Measurements from ENCODE around the gene SLC35F1.

Gene SLC35F1

DNA sequence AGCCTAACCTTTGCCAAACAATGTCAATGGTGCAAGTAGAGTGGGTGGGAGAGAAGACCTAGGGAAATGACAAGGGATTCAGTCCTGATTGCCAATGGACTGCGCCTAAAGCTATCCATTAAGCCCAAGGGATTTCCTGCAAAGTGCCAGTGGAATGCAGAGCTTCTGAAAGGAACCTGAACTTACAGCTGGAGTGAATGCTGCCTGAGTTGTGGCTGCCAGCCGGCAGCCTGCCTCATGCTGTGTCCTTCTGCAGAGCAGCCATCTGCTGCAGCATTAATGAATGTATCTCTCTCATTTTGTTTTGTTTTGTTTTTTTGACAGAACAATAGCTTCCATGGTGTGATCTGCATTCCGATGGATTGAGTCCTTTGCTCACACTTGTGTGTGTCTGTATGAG lies 44.7 kb downstream of the SLC35F1 start:
- no peak overlapping the region for H3K27ac ChIP-seq (replicated peaks)
- H3K27me3 ChIP-seq (ENCODE audit: insufficient read depth, poor library complexity, severe bottlenecking): no peaks in the 10 kb centered on the region
- no peak overlapping the region for H3K4me3 ChIP-seq (replicated peaks; ENCODE audit: insufficient read depth, low read length)
- TF ChIP-seq, protein P1, sequence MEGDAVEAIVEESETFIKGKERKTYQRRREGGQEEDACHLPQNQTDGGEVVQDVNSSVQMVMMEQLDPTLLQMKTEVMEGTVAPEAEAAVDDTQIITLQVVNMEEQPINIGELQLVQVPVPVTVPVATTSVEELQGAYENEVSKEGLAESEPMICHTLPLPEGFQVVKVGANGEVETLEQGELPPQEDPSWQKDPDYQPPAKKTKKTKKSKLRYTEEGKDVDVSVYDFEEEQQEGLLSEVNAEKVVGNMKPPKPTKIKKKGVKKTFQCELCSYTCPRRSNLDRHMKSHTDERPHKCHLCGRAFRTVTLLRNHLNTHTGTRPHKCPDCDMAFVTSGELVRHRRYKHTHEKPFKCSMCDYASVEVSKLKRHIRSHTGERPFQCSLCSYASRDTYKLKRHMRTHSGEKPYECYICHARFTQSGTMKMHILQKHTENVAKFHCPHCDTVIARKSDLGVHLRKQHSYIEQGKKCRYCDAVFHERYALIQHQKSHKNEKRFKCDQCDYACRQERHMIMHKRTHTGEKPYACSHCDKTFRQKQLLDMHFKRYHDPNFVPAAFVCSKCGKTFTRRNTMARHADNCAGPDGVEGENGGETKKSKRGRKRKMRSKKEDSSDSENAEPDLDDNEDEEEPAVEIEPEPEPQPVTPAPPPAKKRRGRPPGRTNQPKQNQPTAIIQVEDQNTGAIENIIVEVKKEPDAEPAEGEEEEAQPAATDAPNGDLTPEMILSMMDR (IDR thresholded peaks at IDR 0.05; ENCODE audit: insufficient read depth, low read length): no peak
- TF ChIP-seq, protein P2, sequence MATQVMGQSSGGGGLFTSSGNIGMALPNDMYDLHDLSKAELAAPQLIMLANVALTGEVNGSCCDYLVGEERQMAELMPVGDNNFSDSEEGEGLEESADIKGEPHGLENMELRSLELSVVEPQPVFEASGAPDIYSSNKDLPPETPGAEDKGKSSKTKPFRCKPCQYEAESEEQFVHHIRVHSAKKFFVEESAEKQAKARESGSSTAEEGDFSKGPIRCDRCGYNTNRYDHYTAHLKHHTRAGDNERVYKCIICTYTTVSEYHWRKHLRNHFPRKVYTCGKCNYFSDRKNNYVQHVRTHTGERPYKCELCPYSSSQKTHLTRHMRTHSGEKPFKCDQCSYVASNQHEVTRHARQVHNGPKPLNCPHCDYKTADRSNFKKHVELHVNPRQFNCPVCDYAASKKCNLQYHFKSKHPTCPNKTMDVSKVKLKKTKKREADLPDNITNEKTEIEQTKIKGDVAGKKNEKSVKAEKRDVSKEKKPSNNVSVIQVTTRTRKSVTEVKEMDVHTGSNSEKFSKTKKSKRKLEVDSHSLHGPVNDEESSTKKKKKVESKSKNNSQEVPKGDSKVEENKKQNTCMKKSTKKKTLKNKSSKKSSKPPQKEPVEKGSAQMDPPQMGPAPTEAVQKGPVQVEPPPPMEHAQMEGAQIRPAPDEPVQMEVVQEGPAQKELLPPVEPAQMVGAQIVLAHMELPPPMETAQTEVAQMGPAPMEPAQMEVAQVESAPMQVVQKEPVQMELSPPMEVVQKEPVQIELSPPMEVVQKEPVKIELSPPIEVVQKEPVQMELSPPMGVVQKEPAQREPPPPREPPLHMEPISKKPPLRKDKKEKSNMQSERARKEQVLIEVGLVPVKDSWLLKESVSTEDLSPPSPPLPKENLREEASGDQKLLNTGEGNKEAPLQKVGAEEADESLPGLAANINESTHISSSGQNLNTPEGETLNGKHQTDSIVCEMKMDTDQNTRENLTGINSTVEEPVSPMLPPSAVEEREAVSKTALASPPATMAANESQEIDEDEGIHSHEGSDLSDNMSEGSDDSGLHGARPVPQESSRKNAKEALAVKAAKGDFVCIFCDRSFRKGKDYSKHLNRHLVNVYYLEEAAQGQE (IDR thresholded peaks at IDR 0.05; ENCODE audit: insufficient replicate concordance, low read depth): no peak
- no peak for TF ChIP-seq GABPA (IDR thresholded peaks at IDR 0.05; ENCODE audit: low read depth)
- no peak for TF ChIP-seq SPI1 (IDR thresholded peaks at IDR 0.05; ENCODE audit: borderline replicate concordance, low read depth)
- no peak for TF ChIP-seq POLR2AphosphoS5 (IDR thresholded peaks at IDR 0.05; ENCODE audit: low read depth)
- no peak for DNase-seq (ENCODE audit: low read depth in 1 of 2, low spot score in 1 of 2)

DNA sequence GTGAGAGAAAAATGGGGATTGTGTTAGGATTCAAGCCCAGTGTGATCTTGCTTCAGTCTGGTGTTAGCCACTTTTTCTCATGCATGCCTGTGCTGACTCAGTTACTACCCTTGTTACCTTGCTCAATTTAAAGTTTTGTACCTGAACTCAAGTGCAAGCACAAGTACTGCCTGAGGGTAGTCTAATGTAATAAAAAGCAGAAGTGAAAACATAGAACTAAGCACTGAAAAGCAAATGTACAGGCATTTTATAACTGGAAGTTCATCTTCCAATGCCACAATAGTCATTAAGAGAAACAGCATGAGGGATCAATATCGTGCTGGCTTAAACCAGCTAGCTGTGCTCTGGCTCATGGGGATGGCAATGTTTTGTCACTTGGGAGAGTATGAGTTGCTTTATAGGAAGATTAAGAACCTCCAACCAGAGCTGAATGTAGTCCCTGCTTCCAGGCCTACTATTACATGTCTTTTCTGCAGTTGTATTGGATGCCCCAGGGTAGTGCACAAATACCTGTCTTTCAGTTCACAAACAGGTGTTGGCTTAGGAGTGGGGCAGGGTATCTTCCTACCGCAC lies 48.7 kb downstream of the SLC35F1 start:
- TF ChIP-seq POLR2AphosphoS5 (IDR thresholded peaks at IDR 0.05; ENCODE audit: low read depth) (no peak), SPI1 (IDR thresholded peaks at IDR 0.05; ENCODE audit: borderline replicate concordance, low read depth) (peak; percentile 66; the same call in 1 of the 2 replicates)
- TF ChIP-seq, protein P1 (IDR thresholded peaks at IDR 0.05; ENCODE audit: insufficient read depth, low read length): no peak

DNA sequence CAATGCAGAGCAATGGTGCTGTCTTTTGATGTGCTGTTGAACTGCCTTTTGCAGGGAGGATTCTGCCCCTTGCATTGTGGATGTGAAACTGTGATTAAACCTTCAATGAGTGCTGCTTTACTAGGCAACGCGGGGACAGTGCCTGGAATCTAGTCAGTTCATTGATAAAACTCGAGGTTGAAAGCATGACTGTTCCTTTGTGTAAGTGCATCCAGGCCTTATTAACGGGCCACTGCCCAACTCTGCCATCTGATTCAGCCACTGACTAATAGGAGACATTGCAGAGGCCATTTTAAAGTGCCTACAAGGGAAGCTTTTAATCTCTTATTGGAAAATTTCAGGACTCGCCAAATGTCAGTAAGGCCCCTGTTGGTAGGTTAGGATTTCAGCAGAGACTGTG lies 49.3 kb downstream of the SLC35F1 start:
- DNase-seq (ENCODE audit: low read depth in 1 of 2, low spot score in 1 of 2): no peak
- no peak for TF ChIP-seq GABPA (IDR thresholded peaks at IDR 0.05; ENCODE audit: low read depth)
- no peak for TF ChIP-seq POLR2AphosphoS5 (IDR thresholded peaks at IDR 0.05; ENCODE audit: low read depth)
- TF ChIP-seq, protein P2 (IDR thresholded peaks at IDR 0.05; ENCODE audit: insufficient replicate concordance, low read depth): no peak
- TF ChIP-seq SPI1 (IDR thresholded peaks at IDR 0.05; ENCODE audit: borderline replicate concordance, low read depth): no peak
- no peak overlapping the region for H3K4me3 ChIP-seq (replicated peaks; ENCODE audit: insufficient read depth, low read length)
- no peak overlapping the region for H3K27ac ChIP-seq (replicated peaks)
- no peaks in the 10 kb centered on the region for H3K27me3 ChIP-seq (ENCODE audit: insufficient read depth, poor library complexity, severe bottlenecking)

More for the DNA sequence above, 48.7 kb downstream of the SLC35F1 start:
- Histone ChIP-seq H3K4me3 (replicated peaks; ENCODE audit: insufficient read depth, low read length) (no peak overlapping the region), H3K27me3 (ENCODE audit: insufficient read depth, poor library complexity, severe bottlenecking) (no peaks in the 10 kb centered on the region), H3K27ac (replicated peaks) (no peak overlapping the region)
- no peak for DNase-seq (ENCODE audit: low read depth in 1 of 2, low spot score in 1 of 2)

DNA sequence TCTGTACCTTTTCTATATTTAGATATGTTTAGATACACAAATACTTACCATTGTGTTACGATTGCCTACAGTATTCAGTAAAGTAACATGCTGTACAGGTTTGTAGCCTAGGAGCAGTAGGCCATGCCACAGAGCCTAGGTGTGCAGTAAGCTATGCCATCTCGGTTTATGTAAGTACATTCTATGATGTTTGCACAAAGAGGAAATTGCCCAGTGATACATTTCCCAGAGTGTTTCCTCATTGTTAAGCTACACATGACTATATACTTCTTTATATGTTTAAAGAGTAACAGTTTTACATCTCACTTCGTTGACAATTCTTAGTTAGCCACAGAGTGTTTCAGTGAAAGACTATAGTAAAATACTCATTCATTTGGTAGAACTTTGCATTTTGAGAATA lies 51.5 kb downstream of the SLC35F1 start:
- TF ChIP-seq, protein P1 (IDR thresholded peaks at IDR 0.05; ENCODE audit: insufficient read depth, low read length): no peak
- TF ChIP-seq, protein P2 (IDR thresholded peaks at IDR 0.05; ENCODE audit: insufficient replicate concordance, low read depth): no peak
- TF ChIP-seq GABPA (IDR thresholded peaks at IDR 0.05; ENCODE audit: low read depth) (no peak), POLR2AphosphoS5 (IDR thresholded peaks at IDR 0.05; ENCODE audit: low read depth) (no peak), SPI1 (IDR thresholded peaks at IDR 0.05; ENCODE audit: borderline replicate concordance, low read depth) (no peak)
- Histone ChIP-seq H3K27ac (replicated peaks) (no peak overlapping the region), H3K27me3 (ENCODE audit: insufficient read depth, poor library complexity, severe bottlenecking) (no peaks in the 10 kb centered on the region), H3K4me3 (replicated peaks; ENCODE audit: insufficient read depth, low read length) (no peak overlapping the region)
- DNase-seq (ENCODE audit: low read depth in 1 of 2, low spot score in 1 of 2): no peak

Data from HL-60 (cell line).